ENCODE results near the gene HOXA6.

Gene HOXA6

DNA sequence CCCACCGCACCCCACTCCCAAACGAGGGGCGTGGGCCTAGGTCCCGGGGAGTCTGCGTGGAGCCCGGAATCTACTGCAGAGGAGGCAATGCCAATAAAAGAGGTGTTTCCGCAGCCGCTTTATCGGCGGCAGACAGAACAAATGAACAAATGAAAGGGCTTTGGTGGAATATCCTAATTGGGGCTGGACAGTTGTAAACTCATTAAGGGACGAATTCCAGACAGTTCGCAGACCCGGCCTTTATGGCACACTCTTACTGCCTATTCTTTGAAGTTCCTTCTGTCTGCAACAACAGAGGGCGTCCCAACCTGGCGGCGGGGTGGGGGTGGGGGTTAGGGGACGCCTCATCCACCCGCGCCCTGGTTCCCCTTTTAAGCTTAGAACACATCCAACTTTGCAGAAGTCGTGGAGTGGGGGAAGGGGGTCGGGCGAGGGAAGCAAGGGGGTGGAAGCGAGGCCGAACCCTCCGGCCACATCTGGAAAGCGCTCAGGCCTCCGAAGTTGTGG, 13.7 kb upstream of the HOXA6 start:
- no peak for DNase-seq

DNA sequence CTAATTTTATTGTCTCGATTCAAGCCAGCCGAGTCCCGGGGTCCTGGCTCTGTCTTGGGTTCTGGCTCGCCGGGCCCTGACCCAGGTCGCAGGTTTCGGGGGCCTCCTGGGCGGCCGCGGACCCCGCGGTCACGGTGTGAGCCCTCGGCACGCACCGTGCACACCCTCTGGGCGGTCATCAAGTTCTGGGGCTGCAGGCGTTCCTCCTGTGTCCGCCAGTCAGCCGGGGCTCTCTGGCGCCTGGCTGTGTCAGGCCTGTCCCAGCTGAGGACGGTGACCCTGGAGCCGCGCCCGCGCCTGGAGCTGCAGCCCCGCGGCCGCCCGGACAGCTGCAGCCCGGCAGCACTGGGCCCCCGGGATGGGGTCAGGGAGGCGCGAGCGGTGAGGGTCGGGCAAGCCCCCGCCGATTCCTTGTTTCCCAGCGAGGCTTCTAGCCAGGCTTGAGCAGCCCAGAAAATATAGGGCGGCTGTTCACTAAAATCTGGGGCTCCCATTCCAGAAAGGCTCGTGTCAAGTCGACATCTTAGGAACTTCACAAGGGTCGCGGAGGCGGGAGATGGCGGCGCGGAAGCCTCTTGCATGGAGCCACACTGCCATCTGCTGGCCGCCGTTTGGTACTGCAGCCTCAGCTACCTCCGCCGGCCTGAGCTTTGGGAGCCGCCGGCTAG, 13.1 kb upstream of the HOXA6 start:
- peak; percentile 94 for DNase-seq

DNA sequence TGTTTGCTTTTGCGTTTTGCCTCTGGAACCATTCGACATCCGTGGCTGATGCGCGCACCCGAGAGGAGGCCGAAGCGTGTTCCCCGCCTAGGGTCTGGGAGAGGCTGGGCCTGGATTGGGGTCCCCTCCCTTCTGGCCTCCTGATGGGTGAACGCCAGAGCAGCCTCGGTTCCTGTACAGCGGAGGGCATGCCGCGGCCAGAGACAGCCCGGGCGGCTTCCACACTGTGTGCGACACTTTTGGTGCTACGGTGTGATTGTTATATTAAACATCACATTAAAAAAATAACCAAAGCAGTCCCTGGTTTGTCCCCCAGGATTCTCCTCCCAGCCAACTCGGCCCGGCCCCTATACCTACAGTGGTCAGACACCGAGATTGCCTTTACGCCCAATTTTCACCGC, 12.6 kb upstream of the HOXA6 start:
- DNase-seq = no peak

DNA sequence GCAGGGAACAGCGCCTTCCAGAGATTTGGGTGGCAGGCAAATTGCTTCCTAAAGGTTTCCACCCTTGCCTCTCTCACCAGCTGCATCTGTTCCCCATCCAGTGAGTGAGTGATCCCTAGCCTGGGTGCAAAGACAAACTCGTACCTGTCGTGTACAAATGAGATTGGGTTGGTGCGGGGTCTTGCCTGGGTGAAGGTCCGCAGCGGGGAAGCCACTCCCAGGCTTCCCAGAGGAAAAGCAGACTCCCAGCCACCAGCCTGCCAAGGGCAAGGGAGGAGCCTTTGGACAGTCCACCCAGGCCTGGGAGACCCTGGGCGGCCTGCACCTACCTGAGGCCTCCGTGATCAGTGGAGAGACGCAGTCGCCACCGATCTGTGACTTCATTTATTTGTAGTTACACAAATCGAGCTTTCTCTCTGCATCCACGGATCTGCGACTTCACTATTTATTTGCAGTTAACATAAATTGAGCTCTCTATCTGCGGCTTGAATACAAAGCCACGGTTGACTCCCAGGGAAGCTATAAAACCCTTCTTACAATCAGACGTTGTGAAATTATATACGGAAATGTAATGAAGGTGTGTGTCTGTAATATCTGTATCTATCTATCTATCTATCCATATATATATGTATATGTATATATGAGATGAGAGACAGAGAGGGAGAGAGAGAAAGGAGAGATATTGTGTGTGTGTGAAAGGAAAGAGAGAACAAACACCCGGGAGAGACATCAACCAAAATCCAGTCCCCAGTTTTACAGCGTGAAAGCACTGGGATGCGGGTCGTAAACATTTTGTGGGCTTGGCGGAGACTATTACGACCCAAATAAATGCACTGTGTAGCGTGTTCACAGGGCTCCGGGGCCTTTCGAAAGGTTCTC, 11.9 kb upstream of the HOXA6 start:
- no peak for DNase-seq

DNA sequence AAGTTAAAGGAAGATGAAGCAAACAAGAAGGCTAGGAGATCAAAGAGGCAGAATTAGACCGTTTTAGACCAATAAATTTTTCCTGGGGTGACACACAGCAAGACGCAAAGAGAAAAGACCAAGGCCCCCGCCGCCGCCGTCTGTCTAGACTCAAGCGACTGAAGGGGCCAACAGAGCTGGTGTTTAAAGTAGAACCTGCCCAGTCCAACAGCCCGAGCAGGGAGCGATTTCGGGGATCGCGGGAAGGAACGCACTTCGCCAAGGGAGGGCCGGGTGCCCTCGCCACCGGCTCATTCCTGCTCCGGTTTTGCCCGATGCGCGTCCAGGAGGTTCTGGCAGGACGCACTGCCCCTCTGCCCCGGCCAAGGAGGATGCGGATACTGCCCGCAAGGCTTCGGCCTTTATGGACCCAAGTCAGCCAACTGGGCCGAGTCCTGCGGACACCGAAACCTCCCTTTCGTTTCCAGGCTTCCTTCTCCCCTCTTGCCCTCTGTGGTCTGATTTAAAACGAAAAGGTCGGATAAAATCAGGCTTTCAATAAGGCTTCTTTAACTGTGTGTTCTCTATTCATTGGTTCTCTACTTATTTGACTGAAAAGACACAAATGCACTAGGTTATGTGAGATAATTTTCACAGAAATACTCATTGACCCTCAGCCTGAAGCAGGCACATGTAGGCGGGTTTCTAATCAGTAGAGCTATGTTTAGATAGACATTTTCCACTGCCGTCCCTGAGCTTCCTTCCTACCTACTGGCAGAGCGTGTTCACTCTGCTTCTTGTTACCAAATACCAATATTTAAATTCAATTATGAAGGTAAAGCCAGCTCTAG, 11.1 kb upstream of the HOXA6 start:
- no peak for DNase-seq

DNA sequence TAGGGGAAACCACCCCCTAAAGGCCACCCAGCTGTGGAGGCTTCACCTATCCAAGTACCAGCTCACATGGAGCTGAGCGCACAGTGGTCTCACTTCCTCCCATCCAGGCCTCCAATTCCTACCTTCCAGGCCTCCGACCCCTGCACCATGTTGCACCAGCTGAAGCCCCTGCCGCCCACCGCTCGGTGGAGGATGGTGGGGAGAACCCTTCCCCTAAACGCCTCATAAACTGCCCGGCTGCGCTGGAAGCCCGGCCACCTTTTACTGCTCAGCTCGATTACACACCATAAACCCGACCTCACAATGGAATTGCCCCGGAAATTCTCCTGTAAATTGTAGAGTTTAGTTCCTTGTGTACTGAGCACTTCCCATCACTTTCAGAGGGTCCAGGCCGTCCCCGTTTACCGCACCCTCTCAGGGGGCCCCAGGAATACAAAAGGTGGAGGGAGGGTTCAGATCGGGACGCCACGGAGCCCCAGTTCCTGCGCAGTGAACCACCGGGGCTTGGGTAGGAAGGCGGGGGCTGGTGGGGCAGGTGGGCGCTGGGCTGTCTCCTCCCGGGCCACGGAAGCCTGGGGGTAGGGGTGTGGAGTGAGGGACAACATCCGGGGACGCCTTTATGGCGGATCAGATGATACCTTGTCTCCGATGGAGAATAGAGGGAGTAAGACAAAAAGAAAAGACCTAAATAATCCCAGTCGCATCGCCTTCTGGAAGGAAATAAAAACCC, 10.3 kb upstream of the HOXA6 start:
- no peak for DNase-seq

DNA sequence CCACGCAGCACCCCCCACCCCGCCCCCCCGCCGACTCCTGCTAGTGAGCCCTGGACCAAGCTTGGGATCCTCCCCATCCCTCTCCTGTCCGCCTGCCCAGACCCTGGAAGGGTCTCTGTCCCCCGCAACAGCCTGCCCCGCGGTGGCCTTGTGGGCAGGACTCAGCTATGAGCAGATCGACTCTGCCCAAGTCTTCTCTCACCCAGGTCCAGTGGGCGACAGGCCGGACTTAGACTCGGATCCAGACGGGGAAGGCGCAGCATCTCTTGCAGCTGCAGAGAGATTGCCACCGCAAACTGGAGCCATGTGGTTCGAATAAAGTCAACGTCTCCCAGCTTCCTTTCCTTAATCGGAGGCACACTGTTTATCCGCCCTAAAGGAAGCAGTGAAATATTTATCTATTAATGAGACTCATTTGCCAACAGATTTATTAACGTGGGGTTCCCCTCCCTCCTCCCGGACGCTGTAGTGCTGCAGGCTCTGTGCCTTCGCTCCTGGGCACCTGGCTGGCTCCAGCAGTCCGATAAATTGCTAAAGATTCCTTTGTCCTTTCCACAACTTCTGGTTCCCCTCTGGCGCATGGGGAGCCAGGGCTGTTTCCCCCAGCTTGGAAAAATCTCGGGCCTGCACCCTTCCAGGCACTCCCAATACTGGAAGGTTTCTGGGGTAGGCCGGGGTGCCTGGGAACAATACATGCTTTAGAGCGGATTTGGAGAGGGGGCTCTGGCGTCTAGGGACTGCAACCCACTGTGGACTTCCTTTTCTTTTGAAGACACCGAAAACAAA, 9.5 kb upstream of the HOXA6 start:
- no peak for DNase-seq

DNA sequence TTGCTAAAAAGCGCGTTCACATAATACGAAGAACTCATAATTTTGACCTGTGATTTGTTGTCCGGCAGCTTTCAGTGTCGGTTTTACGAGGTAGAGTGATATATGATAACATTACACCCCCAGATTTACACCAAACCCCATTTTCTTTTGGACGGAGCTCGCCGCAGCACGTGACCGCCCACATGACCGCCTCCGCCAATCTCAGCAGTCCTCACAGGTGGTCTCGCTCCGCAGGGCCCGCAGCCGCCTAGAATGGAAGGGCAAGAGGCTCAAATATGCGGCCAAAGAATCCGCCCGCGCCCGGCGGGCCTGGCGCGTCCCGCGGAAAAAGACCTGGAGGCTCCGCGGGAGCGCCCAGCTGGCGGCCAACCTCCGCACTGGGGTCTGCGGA, 8.9 kb upstream of the HOXA6 start, which contains the start of gene HOXA7:
Gene HOXA7, minus strand, starts transcription at position 168 of the 391 bp plus-strand sequence. Its CDS starts 130 bp downstream, at position 38.
- no peak for DNase-seq

DNA sequence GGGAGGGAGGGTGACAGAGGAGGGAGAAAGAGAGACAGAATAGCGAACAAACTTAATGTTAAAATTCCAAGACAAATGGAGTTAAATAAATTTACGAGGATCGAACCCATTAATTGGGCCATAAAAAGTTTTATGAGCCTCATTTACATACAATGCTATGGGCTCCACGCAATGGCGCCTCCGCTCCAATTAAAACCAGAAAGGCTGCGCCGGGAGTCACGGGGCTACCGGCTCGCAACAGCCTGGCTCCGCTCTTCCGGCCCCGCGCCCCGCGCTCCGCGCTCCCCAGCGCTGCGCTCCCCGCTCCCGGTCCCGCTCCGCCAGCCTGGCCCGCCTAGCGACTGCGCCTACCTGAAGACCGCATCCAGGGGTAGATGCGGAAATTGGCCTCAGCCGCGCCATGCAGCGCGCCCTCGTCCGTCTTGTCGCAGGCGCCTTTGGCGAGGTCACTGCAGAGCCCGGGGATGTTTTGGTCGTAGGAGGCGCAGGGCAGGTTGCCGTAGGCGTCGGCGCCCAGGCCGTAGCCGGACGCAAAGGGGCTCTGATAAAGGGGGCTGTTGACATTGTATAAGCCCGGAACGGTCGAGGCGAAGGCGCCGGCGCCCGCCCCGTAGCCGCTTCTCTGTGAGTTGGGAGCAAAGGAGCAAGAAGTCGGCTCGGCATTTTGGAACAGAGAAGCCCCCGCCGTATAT, 8.4 kb upstream of the HOXA6 start:
- no peak for DNase-seq

DNA sequence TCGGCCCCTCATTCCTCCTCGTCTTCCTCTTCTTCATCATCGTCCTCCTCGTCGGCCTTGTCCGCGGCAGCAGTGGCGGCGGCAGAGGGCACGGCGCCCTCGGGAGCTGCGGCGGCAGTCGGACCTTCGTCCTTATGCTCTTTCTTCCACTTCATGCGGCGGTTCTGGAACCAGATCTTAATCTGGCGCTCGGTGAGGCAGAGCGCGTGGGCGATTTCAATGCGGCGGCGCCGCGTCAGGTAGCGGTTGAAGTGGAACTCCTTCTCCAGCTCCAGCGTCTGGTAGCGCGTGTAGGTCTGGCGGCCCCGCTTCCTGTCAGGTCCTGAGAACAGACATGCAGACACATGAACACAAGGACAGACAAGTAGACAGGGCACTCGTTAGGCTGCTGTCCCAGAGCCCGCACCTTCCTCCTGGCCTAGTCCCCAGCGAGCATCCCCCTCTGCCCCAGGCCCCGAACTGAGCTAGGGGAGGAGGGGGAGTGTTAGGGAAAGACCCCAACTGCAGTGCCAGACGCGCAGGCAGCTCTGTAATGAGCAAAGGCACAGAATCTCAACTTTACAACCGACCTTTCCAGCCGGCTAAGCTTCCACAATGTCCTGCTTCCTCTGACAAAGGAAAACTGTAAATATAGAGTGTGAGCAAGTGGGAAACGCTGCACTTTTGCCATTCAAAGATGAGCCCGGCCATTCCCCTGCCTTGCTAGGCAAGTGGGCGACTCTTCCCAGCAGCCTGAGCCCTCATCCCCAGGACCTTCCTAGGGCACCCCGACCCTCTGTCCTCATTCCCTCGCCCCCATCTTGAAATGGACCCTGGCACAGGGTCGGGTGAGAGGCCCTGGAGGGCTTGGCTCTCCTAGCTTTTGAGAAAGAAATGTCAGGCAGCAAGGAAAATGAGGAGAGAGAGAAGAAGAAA, 7.6 kb upstream of the HOXA6 start:
- DNase-seq = no peak

DNA sequence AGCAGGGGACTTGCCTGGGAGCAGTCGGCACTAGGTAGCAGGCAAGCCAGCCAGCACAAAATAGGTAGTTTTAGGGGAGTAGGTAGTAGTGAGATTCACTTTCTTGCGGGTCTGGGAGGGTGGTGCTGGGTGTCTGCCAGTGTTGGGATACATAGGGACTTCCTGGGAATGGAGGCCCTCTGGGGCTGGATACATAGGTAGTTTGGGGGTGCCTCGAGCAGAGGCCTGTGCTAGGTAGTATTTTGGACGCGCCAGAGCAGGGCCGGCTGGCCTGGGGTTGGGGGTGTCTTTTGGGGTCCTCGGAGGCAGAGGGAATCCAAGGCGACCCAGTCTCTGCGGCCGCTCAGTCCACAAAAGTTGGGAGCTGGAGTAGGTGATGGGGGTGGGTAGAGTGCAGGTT, 6.8 kb upstream of the HOXA6 start:
- DNase-seq = no peak

DNA sequence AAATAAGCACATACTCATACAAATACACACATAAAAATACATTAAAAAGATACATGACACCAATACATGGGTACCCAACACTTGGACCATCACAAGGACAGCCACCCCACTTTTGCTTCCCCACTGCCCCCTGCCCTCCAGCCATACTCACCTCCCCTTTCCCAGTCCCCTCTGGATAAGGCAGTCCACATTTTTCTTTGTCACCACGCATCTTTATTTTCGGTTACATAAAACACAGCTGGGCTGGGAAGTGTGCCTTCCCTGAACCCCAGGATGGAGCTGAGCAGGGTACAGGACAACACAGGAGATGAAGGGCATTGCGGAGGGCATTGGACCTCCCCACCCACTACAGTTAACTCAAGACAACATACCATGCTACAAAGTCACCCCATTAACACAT, 6.0 kb upstream of the HOXA6 start:
- DNase-seq = no peak

DNA sequence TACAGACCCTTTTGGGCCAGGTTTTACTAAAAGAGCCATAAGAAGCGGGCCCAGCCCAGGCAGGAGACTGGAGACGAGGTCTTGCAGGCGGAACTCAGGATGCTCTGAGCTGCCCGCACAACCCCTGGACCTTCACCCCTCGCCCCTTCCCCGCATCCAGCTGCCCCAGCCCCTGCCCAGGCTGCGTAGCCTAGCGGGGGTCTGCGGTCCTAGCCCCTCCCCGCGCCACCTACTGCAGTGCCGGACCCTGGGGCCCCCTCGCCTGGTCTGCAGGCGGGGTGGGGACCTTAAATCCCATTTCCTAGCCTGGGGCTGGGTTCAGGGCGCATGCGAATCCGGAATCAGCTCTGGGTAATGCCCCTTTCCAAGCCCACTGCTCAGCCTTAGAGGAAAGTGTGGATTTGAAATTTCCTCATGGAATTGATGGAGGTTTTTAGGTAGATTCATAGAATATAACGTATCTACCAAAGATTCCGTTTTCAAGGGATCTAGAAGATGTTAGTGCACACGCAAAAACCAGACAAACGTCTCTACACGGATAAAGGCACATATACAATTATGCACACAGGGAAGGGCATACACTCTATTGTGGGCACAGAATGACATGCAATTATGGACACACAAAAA, 5.4 kb upstream of the HOXA6 start:
- no peak for DNase-seq

DNA sequence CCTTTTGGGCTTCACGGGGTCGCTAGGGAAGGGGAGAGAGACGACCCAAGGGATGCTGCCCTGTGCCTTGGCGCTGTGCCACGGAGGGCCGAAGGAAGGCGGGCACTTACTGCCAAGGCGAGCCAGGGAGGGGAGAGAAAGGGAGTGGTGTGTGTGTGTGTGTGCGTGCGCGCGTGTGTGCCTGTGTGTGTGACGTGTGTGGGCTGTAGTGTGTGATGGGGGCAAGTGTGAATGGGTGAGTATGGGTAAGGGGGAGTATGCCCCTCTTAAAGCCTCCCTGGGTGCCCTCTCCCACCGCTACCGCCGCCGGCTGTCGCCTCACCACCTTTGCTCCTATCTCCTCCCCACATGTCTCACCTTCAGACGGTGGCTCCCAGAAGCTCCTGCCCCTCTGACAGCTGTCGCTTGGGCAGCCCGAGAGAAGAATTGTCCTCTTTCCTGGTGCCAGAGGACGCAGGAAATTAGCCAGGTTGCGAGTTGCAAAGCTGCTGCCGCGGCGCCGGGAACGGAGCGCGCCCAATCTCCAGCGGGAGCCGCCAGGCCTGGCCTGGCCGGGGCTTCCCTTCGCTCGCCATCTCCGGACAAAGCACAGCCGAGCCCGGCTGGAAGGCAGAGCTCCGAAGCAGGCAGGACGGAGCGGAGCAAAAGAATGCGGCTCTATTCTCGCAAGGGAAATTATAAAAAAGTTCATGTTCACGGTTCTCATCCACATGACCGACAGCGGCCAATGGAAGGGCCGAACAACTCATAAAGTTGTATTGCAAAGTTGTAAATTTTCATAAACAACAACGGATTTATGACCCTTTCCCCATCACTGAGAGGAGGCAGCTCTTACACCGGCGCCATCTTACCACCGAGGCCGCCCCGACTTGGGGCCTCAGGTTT, 4.6 kb upstream of the HOXA6 start, which contains the start of gene HOXA3:
Gene HOXA3, minus strand, starts transcription at position 653 of the 885 bp plus-strand sequence. CDS start 41,943 bp downstream, outside the sequence.
- DNase-seq = no peak

DNA sequence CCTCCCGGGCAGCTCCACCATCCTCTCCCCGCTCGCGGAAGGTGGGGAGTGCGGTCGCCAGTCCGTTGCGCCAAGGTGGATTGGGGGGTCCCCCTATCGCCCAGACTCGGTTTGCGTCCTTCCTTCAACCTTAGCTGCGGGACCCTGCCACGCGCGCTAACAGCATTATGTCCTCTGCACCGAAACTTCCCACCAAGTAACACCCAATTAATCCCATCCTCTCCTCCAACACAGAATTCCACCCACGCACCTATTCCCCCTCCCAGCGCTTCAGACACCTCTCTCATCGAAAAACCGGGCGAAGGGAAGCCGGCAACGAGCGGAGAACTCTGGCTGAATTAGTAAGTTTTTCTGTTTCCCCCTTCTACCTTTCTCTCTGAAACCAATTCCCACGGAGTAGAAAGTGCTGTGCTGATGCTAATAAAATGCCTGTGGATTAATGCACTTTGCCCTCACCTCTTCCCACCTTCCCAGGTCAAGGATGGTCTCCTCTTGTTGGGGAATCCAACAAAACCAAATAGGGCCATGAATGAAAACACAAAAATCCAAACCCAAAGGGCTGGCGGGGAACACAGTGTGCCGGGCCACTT, 3.9 kb upstream of the HOXA6 start:
- DNase-seq = no peak

DNA sequence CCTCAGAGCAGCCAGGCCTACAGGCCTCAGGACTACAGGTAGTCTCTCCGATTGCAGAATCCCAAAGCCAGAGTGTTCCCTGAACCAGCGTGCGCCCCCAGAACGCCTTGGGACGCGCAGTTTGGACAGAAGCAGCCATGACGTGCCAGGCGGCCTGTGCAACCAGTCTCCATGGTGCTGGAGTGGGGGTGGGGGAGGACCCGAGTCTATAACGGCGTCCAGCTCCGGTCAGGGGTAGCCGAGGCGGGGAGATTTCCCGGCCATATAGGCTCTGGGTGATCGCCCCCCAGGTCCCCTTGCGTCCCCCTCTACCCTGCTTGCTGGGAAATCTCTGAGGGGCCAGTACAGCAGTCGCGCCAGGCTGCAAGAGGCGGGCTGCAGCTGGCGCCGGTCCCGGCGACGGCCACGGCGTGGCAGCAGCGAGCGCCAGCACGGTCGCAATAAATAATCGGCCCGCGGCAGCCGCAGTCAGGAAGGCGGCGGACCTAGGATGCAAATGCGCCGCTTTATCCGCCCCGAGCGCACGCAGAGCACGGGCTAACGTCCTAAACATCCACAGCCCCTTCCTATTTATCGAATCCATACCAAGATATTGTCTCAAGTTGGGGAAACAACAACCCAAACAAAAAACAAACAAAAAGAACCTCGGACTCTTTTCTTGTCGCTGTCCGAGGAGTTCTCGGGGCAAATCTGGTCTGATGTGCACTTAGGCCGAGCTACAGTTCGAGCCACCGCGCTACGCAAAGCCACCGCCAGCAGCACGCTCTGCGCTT, 3.2 kb upstream of the HOXA6 start:
- DNase-seq = no peak
